GM18870 (cell line): ENCODE data around the gene PMS1.
"Not testable (repeated sequence)": the region's sequence is repeated elsewhere in the genome, so short reads cannot be mapped to it uniquely, and the experiment has no call there.

Source experiments
- ATAC-seq: cut with Tn5 transposase; IDR thresholded peaks from one replicate; pipeline ENCODE4 v1.9.1; 2021; ENCODE audit warnings: moderate library complexity; ENCODE audit not compliant: unreplicated experiment

The PMS1 gene

DNA sequence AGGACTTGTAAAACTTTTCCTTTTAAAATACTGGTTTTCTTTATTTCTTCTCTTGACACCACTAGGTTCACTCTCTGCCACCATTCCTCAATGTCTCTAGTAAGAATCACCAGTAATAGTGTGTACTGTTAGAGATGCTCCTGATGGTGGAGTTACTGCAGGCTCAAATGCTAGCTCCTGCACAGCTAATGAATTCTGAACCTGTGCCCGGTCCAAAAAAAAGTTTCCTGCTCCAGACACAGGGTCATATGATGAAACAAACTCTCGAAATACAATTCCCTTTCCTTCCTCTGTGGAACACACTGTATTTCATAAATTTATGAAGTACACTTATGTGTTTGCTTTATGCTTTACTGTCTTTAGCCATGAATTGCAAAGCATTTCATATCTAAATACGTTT is 19.2 kb downstream of the PMS1 start:
- no peak for ATAC-seq

DNA sequence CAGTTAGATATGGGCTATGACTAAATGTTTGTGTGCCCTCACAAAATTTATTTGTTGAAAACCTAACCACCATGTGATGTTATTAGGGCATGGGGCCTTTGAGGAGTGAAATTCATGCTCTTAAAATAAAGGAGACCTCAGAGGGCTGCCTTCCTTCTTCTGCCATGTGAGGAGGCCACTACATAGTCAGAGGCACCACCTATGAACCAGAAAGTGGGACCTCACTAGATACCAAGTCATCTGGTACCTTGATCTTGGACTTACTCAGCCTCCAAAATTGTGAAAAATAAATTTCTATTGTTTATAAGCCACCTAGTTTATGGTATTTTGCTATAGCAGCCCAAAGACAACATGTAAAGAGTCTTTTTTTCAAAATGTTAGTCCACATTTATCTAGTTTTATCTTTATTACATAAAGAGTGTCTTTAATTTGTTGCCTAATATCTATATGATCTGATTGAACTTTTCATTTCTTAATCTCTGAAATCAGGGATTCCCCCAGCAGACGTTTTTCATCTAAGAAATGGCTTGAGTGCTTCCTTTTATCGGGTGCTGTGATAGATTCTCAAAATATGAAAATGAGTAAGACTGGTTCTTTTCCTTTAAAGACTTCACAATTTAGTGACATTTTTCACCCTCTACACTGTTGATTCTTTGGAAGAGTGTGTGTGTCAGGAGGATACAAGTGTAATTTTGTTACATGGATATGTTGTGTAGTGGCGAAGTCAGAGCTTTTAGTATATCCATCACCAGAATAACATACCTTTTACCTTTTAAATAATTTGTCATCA is 34.2 kb downstream of the PMS1 start:
- no peak for ATAC-seq

DNA sequence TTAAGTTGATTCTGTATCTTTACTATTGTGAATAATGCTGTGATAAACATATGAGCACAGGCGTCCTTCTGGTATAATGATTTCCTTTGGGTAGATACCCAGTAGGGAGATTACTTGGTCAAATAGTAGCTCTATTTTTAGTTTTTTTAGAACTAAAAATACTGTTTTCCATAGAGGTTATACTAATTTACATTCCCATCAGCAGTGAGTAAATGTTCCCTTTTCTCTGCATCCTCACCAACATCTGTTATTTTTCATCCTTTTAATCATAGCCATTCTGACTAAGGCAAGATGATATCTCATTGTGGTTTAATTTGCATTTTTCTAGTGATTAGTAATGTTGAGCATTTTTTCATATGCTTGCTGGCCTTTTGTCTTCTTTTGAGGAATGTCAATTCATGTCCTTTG is 35.1 kb downstream of the PMS1 start:
- ATAC-seq: no peak

DNA sequence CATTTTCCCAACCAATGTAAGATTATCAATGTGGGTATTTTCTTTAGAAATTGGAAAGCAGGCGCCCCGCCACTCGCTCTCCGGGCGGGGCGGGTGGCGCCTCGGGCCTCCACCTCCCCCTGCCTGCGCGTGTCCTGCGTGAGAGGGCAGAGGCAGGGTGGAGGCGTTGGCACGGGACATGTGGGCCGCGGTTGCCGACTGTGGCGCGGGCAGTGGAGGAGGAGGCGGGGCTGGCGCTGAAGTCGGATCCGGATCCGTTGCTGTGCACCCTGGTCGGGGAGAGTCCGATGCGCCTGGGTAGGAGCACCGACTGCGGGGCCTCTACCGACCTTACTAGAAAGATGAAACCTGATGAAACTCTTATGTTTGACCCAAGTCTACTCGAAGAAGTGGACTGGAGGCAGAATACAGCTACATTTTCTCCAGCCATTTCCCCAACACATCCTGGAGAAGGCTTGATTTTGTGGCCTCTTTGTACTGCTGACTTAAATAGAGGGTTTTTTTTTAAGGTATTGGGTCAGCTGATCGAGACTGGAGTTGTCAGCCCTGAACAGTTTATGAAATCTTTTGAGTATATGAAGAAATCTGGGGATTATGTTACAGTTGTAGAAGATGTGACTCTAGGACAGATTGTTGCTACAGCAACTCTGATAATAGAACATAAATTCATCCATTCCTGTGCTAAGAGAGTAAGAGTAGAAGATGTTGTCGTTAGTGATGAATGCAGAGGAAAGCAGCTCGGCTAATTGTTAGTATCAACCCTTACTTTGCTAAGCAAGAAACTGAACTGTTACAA is 37.9 kb downstream of the PMS1 start:
- ATAC-seq: no peak

DNA sequence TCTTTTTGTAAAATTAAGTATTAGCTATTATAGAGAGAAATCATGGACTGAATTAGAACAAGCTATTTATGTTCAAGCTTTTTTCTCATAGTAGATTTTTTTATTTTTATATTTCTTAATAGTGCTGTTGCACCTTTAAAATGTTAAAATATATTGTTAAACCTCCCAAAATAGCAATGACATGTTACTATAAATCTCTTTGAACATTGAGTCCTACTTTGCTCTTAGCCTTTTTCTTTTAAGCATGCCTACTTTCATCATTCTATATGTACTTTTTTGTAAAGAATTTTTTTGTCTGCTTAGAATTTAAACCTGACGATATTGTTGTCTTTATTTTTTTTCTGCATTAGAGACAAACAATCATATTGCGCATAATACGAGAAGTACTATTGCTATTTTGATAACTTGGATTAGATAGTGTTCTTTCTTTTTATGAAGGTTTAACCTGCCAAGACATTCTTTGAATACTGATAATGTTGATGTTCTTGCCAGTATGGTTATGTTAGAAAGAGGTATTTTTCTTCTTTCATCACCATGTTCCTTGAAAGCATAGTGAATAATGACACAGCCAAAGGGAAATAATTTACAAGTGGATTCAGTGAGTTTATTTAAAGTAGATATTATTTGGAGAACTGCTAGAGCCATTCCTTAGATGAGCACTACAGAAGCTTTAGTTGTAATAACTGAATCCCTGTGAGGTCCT is 40.6 kb downstream of the PMS1 start:
- no peak for ATAC-seq

DNA sequence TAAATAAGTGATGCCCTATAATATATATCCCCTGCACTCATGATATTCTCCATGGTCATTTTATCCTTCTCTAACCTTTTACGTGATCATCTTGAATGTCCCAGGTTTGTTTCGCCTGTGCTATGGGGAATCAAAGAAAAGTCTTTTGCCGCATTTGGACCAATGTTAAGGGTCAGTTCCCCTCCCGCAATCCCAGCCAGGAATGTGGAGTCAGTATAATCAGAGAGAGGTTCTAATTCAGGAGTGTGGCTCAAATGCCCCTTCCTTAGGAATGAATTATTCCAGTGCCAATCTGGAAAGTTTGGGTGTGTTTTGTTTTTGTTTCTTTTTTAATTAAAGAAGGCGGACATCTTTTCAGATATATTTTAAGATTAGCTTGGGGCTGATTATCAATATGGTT is 41.8 kb downstream of the PMS1 start:
- ATAC-seq: no peak

DNA sequence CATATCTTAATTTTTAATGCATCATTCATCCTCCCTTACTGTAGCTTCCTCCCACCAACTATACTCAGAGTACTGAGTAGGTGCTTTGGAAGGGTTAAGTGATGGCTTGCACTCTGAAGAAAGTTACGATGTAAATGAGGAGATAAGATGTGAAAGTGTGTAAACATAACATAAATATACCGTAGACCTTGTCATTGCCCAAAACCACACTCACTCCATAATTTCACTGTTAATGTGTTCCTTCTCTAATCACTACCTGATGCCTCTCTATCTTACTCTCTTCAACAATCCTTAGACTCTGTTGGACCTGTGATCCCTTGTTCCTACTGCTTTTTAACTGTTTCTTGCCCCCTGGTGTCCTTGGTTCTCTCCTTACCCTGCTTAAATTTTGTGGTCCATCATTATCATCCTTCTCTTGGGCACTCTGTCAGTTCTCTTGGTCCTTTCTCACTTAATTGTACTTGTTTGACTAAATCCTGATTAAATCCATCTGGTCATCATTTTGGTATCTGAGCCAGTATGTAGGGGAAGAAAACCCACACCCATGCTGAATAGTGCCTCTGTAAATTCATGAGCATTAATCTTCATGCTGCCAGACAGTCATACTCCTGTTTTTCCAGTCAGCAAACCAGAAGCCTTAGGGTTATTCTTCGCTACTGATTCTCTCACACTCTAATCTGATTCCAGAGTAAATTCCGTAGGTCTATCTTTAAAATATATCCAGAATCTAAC is 45.0 kb downstream of the PMS1 start:
- ATAC-seq: no peak

DNA sequence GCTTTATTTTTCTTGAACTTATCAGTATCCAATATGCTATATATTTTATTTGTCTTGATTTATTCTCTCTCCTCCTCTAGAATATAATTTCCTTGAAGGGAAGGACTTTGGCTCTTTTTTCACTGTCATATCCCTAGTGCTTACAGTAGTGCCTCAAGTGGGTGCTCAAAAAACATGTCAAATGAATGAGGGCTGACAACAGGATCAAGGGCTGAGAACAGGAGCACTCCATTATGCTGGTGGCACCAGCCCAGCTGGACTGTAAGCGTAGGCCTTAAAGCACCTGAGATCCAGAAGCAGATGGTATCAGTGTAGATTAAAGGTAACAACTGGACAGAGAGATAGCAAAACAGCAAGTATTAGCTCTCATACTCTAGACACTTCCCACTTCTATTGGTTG is 46.3 kb downstream of the PMS1 start:
- no peak for ATAC-seq

DNA sequence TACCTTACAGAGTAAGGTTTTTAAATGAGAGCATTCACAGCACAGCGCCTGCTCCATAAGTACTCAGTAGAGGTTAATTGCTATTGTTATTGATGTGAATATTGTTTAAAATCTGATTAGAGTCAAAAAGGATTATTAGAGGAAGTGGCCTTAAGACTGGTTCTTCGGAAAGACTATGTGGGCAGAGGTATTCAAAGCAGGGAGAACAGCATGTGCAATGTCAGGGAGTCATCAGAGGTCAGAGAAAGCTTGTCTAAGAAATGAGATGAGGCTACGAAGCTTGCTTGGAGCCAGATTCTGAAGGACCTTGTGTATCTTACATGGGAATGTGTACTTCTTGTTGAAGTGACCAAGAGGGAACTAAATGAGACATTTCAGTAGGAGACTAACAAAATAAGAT is 49.8 kb downstream of the PMS1 start:
- ATAC-seq: no peak

DNA sequence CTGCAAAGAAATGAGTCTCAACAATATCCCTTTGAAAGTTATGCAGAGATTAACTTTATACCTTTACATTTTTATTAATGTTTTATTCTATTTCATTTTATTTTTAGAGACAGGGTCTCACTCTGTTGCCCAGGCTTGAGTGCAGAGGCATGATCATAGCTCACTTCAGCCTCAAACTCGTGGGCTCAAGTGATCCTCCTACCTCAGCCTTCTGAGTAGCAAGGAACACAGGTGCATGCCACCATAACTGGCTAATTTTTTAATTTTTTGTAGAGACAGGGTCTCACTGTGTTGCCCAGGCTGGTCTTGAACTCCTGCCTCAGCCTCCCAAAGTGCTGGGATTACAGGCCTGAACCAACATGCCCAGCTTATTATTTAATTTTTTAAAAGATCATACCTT is 50.4 kb downstream of the PMS1 start:
- not testable (repeated sequence) for ATAC-seq

DNA sequence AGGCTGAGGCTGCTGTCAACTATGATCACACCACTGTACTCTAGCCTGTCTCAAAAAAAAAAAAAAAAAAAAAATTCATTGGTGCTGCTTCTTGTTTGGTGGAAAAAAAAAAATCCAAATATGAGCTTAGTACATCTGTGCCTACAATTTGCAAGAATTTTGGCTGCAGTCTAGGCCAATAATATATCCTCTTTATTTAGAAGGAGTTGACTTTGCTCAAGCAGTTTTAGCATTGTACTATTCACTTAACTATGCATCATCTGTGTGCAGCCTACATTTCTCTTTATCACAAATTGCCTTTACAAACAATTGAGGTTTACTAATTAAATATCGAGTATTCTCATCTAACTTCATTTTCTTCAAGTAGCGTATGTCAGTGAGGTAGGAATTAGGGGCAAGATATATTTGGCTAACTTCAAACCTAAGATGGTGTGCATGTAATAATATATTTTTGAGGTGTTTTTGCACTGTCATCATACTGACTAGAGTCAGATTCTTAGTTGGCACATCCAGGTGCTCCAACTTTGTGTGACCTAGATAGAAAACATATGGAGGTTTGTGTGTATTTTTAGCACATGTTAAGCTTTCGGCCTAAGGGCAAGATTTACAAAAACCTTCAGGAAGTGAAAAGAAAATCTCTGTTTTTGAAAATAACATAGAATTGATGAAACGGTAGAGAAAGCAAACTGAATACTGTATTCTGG is 51.8 kb downstream of the PMS1 start:
- no peak for ATAC-seq

DNA sequence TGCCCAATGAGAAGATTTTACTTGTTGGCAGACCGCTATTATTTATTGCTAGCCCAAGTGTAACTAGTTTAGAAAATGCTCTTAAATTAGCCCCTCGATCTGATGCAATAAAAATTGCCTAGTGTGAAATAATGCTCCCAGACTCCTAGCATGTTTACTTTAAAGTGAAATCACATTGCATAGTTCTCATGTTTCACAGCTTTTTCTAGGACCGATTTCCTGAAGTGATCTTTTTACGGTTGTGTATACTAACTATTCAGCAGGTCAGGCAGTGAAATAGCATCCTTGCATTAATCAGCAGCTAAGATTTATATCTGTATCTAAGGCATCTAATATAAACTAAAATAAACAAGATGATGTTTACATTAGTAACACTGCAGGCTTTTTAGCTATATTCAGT is 52.4 kb downstream of the PMS1 start:
- no peak for ATAC-seq

DNA sequence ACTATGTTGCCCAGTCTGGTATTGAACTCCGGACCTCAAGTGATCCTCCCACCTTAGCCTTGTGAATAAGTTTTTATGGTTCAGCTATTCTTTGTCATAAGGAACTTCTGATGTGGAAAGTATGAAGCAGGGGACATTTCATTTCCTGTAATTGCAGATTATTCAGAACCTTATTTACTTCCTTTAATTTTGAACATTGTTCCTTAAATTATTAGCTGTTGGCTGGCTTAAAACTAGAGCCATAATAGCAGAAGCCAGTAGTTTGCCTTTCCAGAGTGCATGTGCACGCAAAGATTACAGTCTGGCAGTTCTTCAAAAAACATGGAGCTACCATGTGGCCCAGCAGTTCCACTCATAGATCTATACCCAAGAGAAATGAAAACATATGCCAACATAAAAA is 53.1 kb downstream of the PMS1 start:
- ATAC-seq: no peak

DNA sequence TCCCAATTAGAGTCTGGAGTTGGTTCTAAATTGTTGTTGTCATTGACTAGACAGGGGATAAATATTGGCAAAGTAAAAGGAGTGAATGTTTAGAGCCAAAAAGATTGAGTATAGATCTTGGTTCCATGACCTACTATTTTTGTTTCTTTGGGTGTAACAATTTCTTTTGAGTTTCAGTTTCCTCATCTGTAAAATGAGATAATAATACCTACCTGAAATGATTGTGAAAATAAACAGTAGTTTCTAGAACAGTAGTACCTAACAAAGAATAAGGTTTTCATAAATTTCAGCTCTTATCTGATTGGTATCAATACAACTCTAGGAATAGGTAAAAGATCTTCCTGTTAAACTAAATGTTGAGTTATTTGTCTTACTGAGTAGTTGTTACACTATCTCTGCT is 56.8 kb downstream of the PMS1 start:
- ATAC-seq: no peak

DNA sequence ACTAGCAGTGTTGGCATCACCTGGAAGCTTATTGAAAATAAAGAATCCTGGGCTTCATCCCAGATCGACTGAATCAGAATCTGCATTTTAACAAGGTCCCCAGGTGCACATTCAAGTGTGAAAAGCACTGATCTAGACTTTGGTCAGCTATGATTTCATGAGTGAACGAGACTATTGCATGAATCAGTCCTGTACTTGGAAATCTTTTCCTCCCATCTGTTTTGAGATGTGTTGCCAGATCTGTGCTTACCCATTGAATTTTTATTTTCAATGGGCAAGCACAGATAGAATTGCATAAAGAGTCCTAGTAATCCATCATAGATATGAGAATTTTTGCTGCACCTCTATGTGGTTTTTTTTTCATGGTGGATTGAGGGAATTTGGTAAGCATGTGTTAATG is 64.0 kb downstream of the PMS1 start:
- ATAC-seq: no peak

DNA sequence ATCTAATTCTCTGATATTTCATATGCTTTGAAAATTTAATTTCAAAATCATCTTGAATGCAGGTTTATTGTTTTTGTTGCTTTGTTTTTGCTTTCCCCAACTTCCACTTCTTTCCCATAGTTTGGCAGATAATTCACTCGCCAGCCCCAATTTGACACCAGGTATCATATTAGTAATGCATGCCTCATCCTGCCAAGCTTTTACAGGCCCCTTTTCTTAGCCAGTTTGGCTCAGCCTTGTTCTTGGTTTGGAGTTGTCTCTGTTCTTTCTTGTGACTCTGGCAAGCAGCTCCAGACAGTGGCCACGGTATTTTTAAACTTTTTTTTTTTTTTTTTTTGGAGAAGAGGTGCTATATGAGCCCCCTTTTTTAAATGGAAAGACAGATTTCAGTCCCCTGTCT is 65.3 kb downstream of the PMS1 start:
- ATAC-seq: no peak

DNA sequence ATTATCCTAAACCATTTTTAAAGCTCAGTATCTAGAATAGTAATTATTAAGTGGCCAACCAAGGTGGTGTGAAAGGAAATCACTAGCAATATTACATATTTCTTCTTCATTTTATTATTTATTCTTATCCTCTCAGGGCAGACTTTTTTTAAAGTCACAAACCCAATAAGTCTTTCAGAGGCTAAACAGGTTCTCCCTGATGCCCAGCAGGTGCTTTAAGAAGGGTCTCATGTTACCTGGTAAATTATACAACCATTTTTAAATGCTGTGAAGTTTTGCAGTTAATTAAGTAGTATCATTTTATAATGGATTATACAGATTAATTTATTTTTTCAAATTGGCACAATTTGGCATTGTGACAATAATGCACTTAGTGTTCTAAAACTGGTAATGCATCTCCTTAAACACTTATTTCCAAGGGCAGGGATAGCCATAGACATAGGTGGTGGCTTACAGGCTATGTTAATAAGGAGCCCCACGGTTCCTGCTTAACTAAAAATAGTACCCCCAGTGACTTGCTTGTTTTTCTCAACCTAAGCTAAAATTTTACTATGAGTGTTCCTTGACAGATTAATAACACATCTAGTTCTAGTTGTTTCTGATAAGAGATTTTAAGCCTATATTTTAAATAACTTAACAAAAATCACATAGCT is 67.0 kb downstream of the PMS1 start:
- no peak for ATAC-seq

DNA sequence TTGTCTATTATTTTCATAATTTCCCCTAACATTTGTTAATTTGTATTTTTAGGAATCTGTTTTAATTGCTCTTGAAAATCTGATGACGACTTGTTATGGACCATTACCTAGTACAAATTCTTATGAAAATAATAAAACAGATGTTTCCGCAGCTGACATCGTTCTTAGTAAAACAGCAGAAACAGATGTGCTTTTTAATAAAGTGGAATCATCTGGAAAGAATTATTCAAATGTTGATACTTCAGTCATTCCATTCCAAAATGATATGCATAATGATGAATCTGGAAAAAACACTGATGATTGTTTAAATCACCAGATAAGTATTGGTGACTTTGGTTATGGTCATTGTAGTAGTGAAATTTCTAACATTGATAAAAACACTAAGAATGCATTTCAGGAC is 69.9 kb downstream of the PMS1 start:
- no peak for ATAC-seq

DNA sequence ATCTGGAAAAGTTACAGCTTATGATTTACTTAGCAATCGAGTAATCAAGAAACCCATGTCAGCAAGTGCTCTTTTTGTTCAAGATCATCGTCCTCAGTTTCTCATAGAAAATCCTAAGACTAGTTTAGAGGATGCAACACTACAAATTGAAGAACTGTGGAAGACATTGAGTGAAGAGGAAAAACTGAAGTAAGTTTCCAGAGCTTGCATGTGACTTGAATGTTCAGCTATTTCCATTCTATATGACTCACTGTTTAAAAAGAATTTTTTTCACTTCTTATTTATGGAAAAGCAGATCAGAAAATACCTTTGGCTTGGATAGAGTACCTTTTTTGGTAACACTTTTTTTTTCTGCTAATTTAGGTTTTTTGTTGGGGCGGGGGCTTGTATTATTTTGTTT is 70.7 kb downstream of the PMS1 start:
- ATAC-seq: no peak

DNA sequence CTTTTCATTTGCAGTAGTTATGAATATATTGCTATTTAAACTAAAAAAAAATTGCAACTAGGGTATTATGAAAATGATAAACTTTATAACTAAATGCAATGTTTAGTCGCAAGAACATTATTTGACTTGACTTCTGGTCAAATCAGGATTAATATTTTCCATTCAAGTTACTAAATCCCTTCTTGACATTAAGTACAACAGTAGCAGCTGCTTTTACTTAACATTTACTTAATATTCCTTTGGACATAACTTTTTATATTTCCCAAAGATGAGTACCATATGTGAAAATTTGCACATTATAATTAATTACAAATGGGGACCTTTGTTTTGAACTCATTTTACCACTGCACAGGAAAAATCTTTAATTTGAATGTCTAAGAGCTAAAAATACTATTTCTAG is 74.0 kb downstream of the PMS1 start:
- ATAC-seq: no peak
